ENCODE results near the gene SAMD7.

DNA sequence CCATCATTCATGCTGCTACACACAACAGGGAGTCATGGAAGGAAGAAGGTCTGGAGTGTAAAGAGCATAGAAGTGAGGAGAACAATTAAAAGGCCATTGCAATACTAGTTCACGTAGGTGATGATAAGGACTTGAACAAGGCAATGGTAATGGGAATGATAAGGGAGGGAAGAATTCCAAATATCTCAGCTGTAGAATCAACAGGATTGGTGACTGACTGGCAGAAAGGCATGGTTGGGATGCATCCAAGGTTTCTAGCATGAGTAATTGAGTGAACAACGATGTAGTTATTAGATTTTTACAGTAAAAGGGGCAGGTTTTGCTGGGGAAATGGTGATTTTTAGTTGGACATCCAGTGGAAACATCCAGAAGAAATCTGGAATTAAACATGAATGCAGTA, 52.8 kb downstream of the SAMD7 start:
- TF ChIP-seq POLR2A (IDR thresholded peaks at IDR 0.05; ENCODE audit: low read depth, low read length) (no peak), POLR2AphosphoS5 (IDR thresholded peaks at IDR 0.05; ENCODE audit: low read depth, low read length) (no peak)

Data from GM12891 (cell line).